Neural cell (in vitro differentiated cells): Measurements from ENCODE around the gene ZDHHC14.

Source experiments
- CTCF ChIP-seq: fragments of 450-650 bp; IDR thresholded peaks from 2 replicates; pipeline ENCODE4 v1.5.1; 2014; ENCODE audit warnings: antibody characterized with exemption, mild to moderate bottlenecking, moderate library complexity; ENCODE audit not compliant: poor library complexity, severe bottlenecking
- EP300 ChIP-seq: fragments of 450-650 bp; conservative IDR thresholded peaks from 2 replicates; pipeline ENCODE4 v1.6.1; 2014; ENCODE audit warnings: antibody characterized with exemption, mild to moderate bottlenecking, moderate library complexity; ENCODE audit not compliant: poor library complexity, severe bottlenecking
- EZH2 ChIP-seq: fragments of 200-600, 300-800 bp; shearing (Covaris generic), sonication (generic); IDR thresholded peaks from 2 replicates; pipeline ENCODE4 v1.6.1; 2014; ENCODE audit warnings: antibody characterized with exemption, low read length, borderline replicate concordance, mild to moderate bottlenecking; ENCODE audit not compliant: insufficient read depth, poor library complexity, severe bottlenecking
- REST ChIP-seq: IDR thresholded peaks from 2 replicates; pipeline ENCODE4 v1.6.1; 2012; ENCODE audit warnings: borderline replicate concordance
- TAF1 ChIP-seq: IDR thresholded peaks from 2 replicates; pipeline ENCODE4 v1.6.1; 2012; ENCODE audit warnings: low read depth

- TF ChIP-seq CTCF (no peak), EZH2 (no peak), EP300 (no peak), REST (no peak), TAF1 (no peak)
Observed at GRCh38 chr6:157462956-157463742, 82.2 kb downstream of the ZDHHC14 start.
